ENCODE data around the gene HINT3.

Gene HINT3

GRCh38 chr6:125959041-125959440 lies 2.5 kb downstream of the HINT3 start:
- Histone ChIP-seq H2AFZ (ENCODE audit: low read length) (no peak overlapping the region), H3K4me3 (ENCODE audit: low read length, poor library complexity, severe bottlenecking) (peak overlapping the region; percentile 93), H3K79me2 (ENCODE audit: insufficient read depth, low read length) (peaks cover 60% of the 10 kb centered on the region), H3K36me3 (ENCODE audit: insufficient read depth, low read length) (no peaks in the 10 kb centered on the region), H3K9me3 (ENCODE audit: insufficient read depth, low read depth, low read length) (no peaks in the 10 kb centered on the region), H3K4me1 (ENCODE audit: insufficient read depth, low read length, poor library complexity, severe bottlenecking) (peaks cover 36% of the 10 kb centered on the region), H3K4me2 (ENCODE audit: low read depth, low read length, poor library complexity, severe bottlenecking) (peak overlapping the region; percentile 95), H3F3A (ENCODE audit: low read depth) (no peaks in the 10 kb centered on the region), H3K9me2 (replicated peaks; ENCODE audit: low read depth, low read length) (no peaks in the 10 kb centered on the region), H3K9ac (ENCODE audit: low read depth, low read length, poor library complexity, severe bottlenecking) (peak overlapping the region; percentile 91), H3K27me3 (ENCODE audit: insufficient read depth, low read length, poor library complexity, severe bottlenecking) (no peaks in the 10 kb centered on the region), H4K20me1 (ENCODE audit: insufficient read depth, low read length, poor library complexity, severe bottlenecking) (peaks cover 11% of the 10 kb centered on the region)
- no peak for TF ChIP-seq EZH2phosphoT487 (IDR thresholded peaks at IDR 0.05; ENCODE audit: borderline replicate concordance)
- TF ChIP-seq CTCF (conservative IDR thresholded peaks at IDR 0.05; ENCODE audit: low read length), result no peak

GRCh38 chr6:125961117-125961516 lies 4.5 kb downstream of the HINT3 start:
- Histone ChIP-seq H3F3A (ENCODE audit: low read depth) (no peaks in the 10 kb centered on the region), H3K79me2 (ENCODE audit: insufficient read depth, low read length) (peaks cover 74% of the 10 kb centered on the region), H3K9ac (ENCODE audit: low read depth, low read length, poor library complexity, severe bottlenecking) (peak overlapping the region; percentile 32), H3K4me2 (ENCODE audit: low read depth, low read length, poor library complexity, severe bottlenecking) (peak overlapping the region; percentile 43), H3K4me3 (ENCODE audit: low read length, poor library complexity, severe bottlenecking) (no peak overlapping the region), H2AFZ (ENCODE audit: low read length) (no peak overlapping the region), H4K20me1 (ENCODE audit: insufficient read depth, low read length, poor library complexity, severe bottlenecking) (peaks cover 11% of the 10 kb centered on the region), H3K9me3 (ENCODE audit: insufficient read depth, low read depth, low read length) (no peaks in the 10 kb centered on the region), H3K4me1 (ENCODE audit: insufficient read depth, low read length, poor library complexity, severe bottlenecking) (peaks cover 42% of the 10 kb centered on the region), H3K27me3 (ENCODE audit: insufficient read depth, low read length, poor library complexity, severe bottlenecking) (no peaks in the 10 kb centered on the region), H3K36me3 (ENCODE audit: insufficient read depth, low read length) (no peaks in the 10 kb centered on the region), H3K9me2 (replicated peaks; ENCODE audit: low read depth, low read length) (no peaks in the 10 kb centered on the region)
- TF ChIP-seq CTCF (conservative IDR thresholded peaks at IDR 0.05; ENCODE audit: low read length) (no peak), EZH2phosphoT487 (IDR thresholded peaks at IDR 0.05; ENCODE audit: borderline replicate concordance) (no peak)

GRCh38 chr6:125962900-125963497 lies 6.4 kb downstream of the HINT3 start:
- peaks cover 63% of the 10 kb centered on the region for H3K79me2 ChIP-seq (ENCODE audit: insufficient read depth, low read length)
- no peak for TF ChIP-seq CTCF (conservative IDR thresholded peaks at IDR 0.05; ENCODE audit: low read length)
- TF ChIP-seq EZH2phosphoT487 (IDR thresholded peaks at IDR 0.05; ENCODE audit: borderline replicate concordance), result no peak
- H4K20me1 ChIP-seq (ENCODE audit: insufficient read depth, low read length, poor library complexity, severe bottlenecking), result peaks cover 11% of the 10 kb centered on the region

More at GRCh38 chr6:125962900-125963497, 6.4 kb downstream of the HINT3 start:
- Histone ChIP-seq H2AFZ (ENCODE audit: low read length) (no peak overlapping the region), H3K4me2 (ENCODE audit: low read depth, low read length, poor library complexity, severe bottlenecking) (peak overlapping the region; percentile 16), H3F3A (ENCODE audit: low read depth) (no peaks in the 10 kb centered on the region), H3K4me1 (ENCODE audit: insufficient read depth, low read length, poor library complexity, severe bottlenecking) (peaks cover 40% of the 10 kb centered on the region), H3K4me3 (ENCODE audit: low read length, poor library complexity, severe bottlenecking) (no peak overlapping the region), H3K9me3 (ENCODE audit: insufficient read depth, low read depth, low read length) (no peaks in the 10 kb centered on the region), H3K36me3 (ENCODE audit: insufficient read depth, low read length) (peaks cover 6% of the 10 kb centered on the region; the same call in 1 of the 2 replicates), H3K27me3 (ENCODE audit: insufficient read depth, low read length, poor library complexity, severe bottlenecking) (no peaks in the 10 kb centered on the region), H3K9ac (ENCODE audit: low read depth, low read length, poor library complexity, severe bottlenecking) (no peak overlapping the region), H3K9me2 (replicated peaks; ENCODE audit: low read depth, low read length) (no peaks in the 10 kb centered on the region)
